Femur (tissue), 1 donor: ENCODE results near the gene GAS2L1.
"Not testable (repeated sequence)": the region's sequence is repeated elsewhere in the genome, so short reads cannot be mapped to it uniquely, and the experiment has no call there.

Source experiments
- DNase-seq: peaks from one replicate; pipeline ENCODE4 v3.0.0-alpha.2; 2017

The GAS2L1 gene

GRCh38 chr22:29343313-29343805 lies 36.9 kb downstream of the GAS2L1 start:
- DNase-seq: no peak

GRCh38 chr22:29344137-29344536 lies 37.7 kb downstream of the GAS2L1 start:
- peak; percentile 79 for DNase-seq

DNA sequence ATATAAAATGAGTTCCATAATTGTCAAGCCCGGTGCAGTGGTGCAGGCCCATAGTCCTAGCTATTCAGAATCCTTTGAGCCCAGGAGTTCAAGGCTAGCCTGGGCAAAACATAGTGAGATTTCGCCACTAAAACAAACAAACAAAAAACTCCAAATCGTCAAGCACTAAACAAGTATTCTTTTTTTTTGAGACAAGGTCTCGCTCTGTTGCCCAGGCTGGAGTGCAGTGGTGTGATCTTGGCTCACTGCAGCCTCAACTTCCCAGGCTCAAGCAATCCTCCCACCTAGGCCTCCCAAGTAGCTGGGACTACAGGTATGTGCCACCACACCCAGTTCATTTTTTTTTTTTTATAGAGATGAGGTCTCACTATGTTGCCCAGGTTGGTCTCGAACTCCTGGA lies 38.4 kb downstream of the GAS2L1 start:
- not testable (repeated sequence) for DNase-seq

DNA sequence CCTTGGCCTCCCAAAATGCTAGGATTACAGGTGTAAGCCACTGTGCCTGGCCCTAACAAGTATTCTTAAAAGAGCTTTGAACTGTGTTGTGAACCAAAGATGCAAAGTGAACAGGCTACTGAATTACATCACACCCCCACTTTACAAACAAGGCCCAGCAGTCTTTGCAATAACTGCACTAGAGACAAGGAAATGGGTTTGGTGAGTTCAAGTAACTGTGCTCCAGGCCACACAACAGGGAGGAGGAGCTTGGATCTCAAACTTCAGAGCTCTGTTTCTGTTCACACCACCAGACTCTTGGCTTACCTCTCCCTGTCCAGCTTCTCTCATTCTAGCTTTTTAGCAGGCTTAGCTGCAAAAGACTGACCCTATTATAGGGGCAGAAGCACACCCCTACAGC lies 39.5 kb downstream of the GAS2L1 start:
- no peak for DNase-seq

GRCh38 chr22:29346659-29347058 lies 40.2 kb downstream of the GAS2L1 start:
- DNase-seq: no peak

DNA sequence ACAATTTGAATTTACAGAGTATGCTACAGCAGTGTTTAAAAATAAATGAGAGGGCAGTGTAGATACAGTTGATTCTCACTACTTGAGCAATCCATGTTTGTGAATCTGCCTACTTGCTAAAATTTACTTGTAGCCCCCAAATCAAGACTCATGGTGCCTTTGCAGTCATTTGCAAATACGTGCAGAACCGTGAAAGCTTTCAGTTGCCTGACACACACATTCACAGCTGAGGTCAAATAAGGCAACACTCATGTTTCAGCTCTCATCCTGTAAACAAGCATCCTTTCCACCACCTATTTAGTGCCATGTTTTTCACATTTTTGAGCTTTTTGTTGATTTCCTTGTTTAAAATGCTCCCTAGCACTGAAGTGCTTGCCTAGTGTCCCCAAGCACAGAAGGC lies 41.6 kb downstream of the GAS2L1 start:
- DNase-seq: no peak

DNA sequence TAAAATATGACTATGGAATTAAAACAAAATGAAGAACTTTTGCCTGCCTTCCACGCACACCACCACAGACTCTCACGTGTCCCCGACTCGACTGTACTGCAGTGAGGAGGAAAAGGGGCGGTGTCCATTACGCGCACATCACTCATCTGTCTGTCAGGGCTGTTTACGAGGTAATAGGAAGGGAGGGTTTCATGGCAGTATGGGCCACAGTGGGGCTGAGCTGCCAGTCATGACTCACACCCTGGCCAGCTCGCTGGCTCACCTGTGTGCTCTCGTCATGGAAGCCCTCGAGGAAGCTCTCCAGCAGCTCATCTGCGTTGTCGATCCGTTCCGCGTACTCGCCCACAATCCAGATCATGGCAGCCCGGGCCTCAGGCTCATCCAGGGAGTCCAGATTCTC lies 42.5 kb downstream of the GAS2L1 start:
- DNase-seq: no peak

DNA sequence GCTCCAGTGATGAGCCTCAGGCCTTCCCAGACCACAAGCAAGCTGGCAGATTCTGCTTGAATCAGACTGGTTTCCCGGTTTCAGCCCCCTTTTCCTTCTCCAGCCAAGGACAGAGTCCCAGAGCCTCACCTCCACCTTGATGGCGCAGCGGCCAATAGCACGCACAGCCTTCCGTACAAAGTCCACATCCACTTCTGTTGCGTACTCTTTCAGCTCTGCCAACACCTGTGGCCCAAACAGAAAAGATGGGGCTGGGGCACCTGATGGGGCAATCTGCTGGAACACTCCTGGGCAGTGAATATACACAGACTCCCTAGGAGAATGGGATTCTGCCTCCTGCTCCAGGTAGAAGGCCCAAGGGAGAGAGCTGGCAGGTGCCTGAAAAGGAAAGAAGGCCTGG lies 44.6 kb downstream of the GAS2L1 start:
- DNase-seq: no peak

- DNase-seq: no peak
Observed at GRCh38 chr22:29351891-29352290, 45.4 kb downstream of the GAS2L1 start.

- no peak for DNase-seq
Observed at GRCh38 chr22:29352778-29353177, 46.3 kb downstream of the GAS2L1 start.

GRCh38 chr22:29353286-29353685 lies 46.8 kb downstream of the GAS2L1 start:
- no peak for DNase-seq

DNA sequence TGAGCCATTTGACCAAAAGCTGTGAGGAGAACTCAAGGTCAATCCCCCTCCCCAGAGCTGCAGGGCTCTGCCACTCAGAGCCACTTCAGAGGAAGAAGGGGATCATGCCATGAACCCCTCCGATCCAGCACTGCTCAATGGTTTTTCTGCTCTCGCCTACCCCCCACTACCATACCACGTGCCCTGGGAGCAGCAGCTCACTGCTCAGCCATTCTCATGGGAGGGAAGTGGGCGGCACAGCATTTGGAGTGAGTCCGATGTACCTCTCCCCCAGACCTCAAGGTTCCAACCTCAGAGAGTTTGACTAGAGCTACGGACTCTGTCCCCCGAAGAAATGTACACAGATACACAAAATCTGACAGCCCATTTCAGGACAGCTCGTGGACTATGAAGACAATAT lies 47.4 kb downstream of the GAS2L1 start:
- no peak for DNase-seq

DNA sequence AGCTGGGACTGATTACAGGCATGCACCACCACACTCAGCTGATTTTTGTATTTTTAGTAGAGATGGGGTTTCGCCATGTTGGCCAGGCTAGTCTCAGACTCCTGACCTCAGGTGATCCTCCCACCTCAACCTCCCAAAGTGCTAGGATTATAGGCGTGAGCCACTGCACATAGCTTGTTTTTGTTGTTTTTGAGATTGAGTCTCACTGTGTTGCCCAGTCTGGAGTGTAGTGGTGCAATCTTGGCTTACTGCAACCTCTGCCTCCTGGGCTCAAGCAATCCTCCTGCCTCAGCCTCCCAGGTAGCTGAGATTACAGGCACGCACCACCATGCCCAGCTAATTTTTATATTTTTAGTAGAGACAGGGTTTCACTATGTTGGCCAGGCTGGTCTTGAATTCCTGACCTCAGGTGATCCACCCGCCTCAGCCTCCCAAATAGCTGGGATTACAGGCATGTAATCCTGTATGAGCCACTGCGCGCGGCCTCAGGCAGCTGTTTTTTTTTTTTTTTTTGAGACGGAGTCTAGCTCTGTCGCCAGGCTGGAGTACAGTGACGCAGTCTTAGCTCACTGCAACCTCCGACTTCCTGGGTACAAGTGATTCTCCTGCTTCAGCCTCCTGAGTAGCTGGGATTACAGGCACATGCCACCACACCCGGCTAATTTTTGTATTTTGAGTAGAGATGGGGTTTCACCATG lies 50.9 kb downstream of the GAS2L1 start:
- not testable (repeated sequence) for DNase-seq

GRCh38 chr22:29359469-29359868 lies 53.0 kb downstream of the GAS2L1 start:
- DNase-seq: peak; percentile 71
